Gastroesophageal sphincter (tissue), 4 donors: ENCODE measurements around the gene UBE2G2. TPM values are rescaled to one million over a fixed set of nuclear protein-coding genes. Genes with fewer than 3 reads are reported as not detected.

ENCODE experiments used
- ATAC-seq: fragments of 150-250 bp; one replicate; pipeline ENCODE4 v1.9.1; 2016; ENCODE audit warnings: mild to moderate bottlenecking, moderate library complexity
- H3K27ac ChIP-seq, 4 donors: fragments of 200-600 bp; sonication (generic) in 3 of 4; 1 replicate in 3 of 4; 2 replicates in 1 of 4; pipeline ENCODE4 v1.5.1; 2016 to 2019
- H3K27me3 ChIP-seq: fragments of 200-600 bp; sonication (generic); one replicate; pipeline ENCODE4 v1.5.1; 2019
- H3K36me3 ChIP-seq, 2 donors: fragments of 200-600 bp; sonication (generic); one replicate each; pipeline ENCODE4 v1.5.1; 2019; ENCODE audit warnings: control low read depth in 1 of 2
- H3K4me1 ChIP-seq, 3 donors: fragments of 200-600 bp; sonication (generic); 1 replicate in 2 of 3; 2 replicates in 1 of 3; pipeline ENCODE4 v1.5.1; 2016 to 2019; ENCODE audit warnings: control low read depth in 2 of 3
- H3K4me3 ChIP-seq, 2 donors: fragments of 200-600 bp; sonication (generic); one replicate each; pipeline ENCODE4 v1.5.1; 2019; ENCODE audit warnings: mild to moderate bottlenecking in 1 of 2, moderate library complexity in 1 of 2
- H3K9me3 ChIP-seq, 3 donors: fragments of 200-600 bp; sonication (generic); one replicate each; pipeline ENCODE4 v1.5.1; 2017 to 2019; ENCODE audit warnings: control low read depth in 2 of 3
- CTCF ChIP-seq, 4 experiments: fragments of 200-600 bp in 2 of 4; fragments of 450-650 bp in 2 of 4; sonication (generic) in 1 of 4; IDR thresholded peaks; one replicate each; pipeline ENCODE4 v1.5.1; 2017 to 2019; ENCODE audit warnings: antibody characterized with exemption in 4 of 4, mild to moderate bottlenecking in 2 of 4, moderate library complexity in 2 of 4
- EP300 ChIP-seq: sonication (generic); formaldehyde crosslinking; IDR thresholded peaks from one replicate; pipeline ENCODE4 v1.6.1; 2017; ENCODE audit warnings: antibody characterized with exemption, mild to moderate bottlenecking
- POLR2A ChIP-seq, 2 donors: fragments of 450-650 bp; IDR thresholded peaks; one replicate each; pipeline ENCODE4 v1.6.1; 2017; ENCODE audit warnings: antibody characterized with exemption in 2 of 2, mild to moderate bottlenecking in 2 of 2, moderate library complexity in 1 of 2
- POLR2AphosphoS5 ChIP-seq: sonication (generic); formaldehyde crosslinking; IDR thresholded peaks from one replicate; pipeline ENCODE4 v1.6.1; 2017; ENCODE audit warnings: antibody characterized with exemption
- WGBS, 2 donors: methylation state at CpG; one replicate each; pipeline ENCODE4 v1.1.5; 2018; ENCODE audit warnings: low coverage in 1 of 2; 5-methylcytosine and 5-hydroxymethylcytosine counted together
- total RNA-seq, 4 donors: library from RNA; depleted of rRNA; stranded (reverse); fragments of >200 nt; gene quantifications; one replicate each; pipeline ENCODE4 v1.1.0, GENCODE V29; 2016

The UBE2G2 gene
- total RNA-seq, 4 donors from 2014 or later: 48.3 to 93.4 (median 83.9) TPM

GRCh38 chr21:44783020-44783696 is 18.5 kb downstream of the UBE2G2 start:
- Histone ChIP-seq H3K4me1 (peaks cover 0 to 22% (median 0%) of the 10 kb centered on the region in 3 donors), H3K27ac (no peak overlapping the region), H3K27me3 (no peaks in the 10 kb centered on the region), H3K9me3 (no peaks in the 10 kb centered on the region), H3K4me3 (no peak overlapping the region), H3K36me3 (peaks cover 0 to 59% of the 10 kb centered on the region in 2 donors)
- ATAC-seq: no peak
- WGBS, 2 donors: 75 to 92% methylated on average over 5 of the region's 5 CpGs
- TF ChIP-seq CTCF (IDR thresholded peaks at IDR 0.05) (no peak), POLR2AphosphoS5 (no peak), EP300 (no peak), POLR2A (IDR thresholded peaks at IDR 0.05) (no peak)

GRCh38 chr21:44780767-44781459 is 20.7 kb downstream of the UBE2G2 start:
- no peaks in the 10 kb centered on the region for H3K27me3 ChIP-seq
- ATAC-seq: no peak
- H3K4me1 ChIP-seq: peaks cover 0 to 18% (median 0%) of the 10 kb centered on the region in 3 donors
- TF ChIP-seq CTCF (IDR thresholded peaks at IDR 0.05): no peak
- no peak for TF ChIP-seq EP300
- TF ChIP-seq POLR2AphosphoS5: no peak
- no peak for TF ChIP-seq POLR2A (IDR thresholded peaks at IDR 0.05)
- H3K36me3 ChIP-seq: peaks cover 0 to 65% of the 10 kb centered on the region in 2 donors
- no peak overlapping the region for H3K27ac ChIP-seq
- WGBS, 2 donors: 89 to 95% methylated on average over 9 to 13 of the region's 16 CpGs
- H3K4me3 ChIP-seq: no peak overlapping the region
- no peaks in the 10 kb centered on the region for H3K9me3 ChIP-seq

GRCh38 chr21:44780137-44780502 is 21.5 kb downstream of the UBE2G2 start:
- Histone ChIP-seq H3K27ac (no peak overlapping the region), H3K36me3 (peaks cover 0 to 73% of the 10 kb centered on the region in 2 donors), H3K27me3 (no peaks in the 10 kb centered on the region), H3K9me3 (no peaks in the 10 kb centered on the region), H3K4me1 (peaks cover 0 to 10% (median 0%) of the 10 kb centered on the region in 3 donors), H3K4me3 (no peak overlapping the region)
- WGBS, 2 donors: 85 to 87% methylated on average over 5 of the region's 7 CpGs
- TF ChIP-seq EP300 (no peak), CTCF (IDR thresholded peaks at IDR 0.05) (no peak)
- no peak for ATAC-seq

GRCh38 chr21:44779417-44780136 is 22.0 kb downstream of the UBE2G2 start:
- no peak for ATAC-seq
- Histone ChIP-seq H3K27ac (no peak overlapping the region), H3K36me3 (peaks cover 0 to 76% of the 10 kb centered on the region in 2 donors), H3K4me1 (peaks cover 0 to 6% (median 0%) of the 10 kb centered on the region in 3 donors), H3K27me3 (no peaks in the 10 kb centered on the region), H3K9me3 (no peaks in the 10 kb centered on the region), H3K4me3 (no peak overlapping the region)
- 72 to 76% methylated on average over 3 to 7 of the region's 17 CpGs for WGBS, 2 donors
- TF ChIP-seq POLR2AphosphoS5 (no peak), POLR2A (IDR thresholded peaks at IDR 0.05) (no peak), CTCF (IDR thresholded peaks at IDR 0.05) (no peak), EP300 (no peak)
